VCaP (cell line): Measurements from ENCODE around the gene GPN1.
"Not testable (repeated sequence)": the region's sequence is repeated elsewhere in the genome, so short reads cannot be mapped to it uniquely, and the experiment has no call there.

Experiments used
- H3K27ac ChIP-seq: fragments of 450-650 bp; 2 replicates; pipeline ENCODE4 v1.5.1; 2017
- TF ChIP-seq, protein P1 (sequence below): fragments of 450-650 bp; conservative IDR thresholded peaks from 2 replicates; pipeline ENCODE4 v1.5.1; 2017; ENCODE audit warnings: mild to moderate bottlenecking, moderate library complexity

GPN1 gene

DNA sequence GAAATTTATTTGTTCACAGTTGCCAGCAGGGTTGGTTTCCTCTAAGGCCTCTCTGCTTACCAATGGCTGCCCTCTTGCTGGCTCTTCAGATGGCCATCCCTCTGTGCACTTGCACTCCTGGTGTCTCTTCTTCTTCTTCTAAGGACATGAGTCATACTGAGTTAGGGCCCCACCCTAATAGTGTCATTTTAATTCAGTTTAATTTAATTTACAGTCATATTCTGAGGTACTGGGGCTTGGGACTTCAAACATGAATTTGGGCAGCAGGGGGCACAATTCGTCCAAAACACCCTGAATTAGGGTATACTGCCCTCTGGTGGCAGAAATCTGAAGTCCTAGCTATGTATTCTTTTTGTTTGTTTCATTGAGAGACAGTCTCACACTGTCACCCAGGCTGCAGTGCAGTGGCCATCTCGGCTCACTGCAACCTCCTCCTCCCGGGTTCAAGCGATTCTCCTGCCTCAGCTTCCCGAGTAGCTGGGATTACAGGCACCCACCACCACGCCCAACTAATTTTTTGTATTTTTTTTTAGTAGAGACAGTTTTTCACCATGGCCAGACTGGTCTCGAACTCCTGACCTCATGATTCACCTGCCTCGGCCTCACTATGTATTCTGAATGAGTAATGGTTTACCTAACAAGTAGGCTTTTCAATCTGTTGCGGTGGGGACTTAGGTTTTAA lies 54.7 kb downstream of the GPN1 start:
- TF ChIP-seq, protein P1, sequence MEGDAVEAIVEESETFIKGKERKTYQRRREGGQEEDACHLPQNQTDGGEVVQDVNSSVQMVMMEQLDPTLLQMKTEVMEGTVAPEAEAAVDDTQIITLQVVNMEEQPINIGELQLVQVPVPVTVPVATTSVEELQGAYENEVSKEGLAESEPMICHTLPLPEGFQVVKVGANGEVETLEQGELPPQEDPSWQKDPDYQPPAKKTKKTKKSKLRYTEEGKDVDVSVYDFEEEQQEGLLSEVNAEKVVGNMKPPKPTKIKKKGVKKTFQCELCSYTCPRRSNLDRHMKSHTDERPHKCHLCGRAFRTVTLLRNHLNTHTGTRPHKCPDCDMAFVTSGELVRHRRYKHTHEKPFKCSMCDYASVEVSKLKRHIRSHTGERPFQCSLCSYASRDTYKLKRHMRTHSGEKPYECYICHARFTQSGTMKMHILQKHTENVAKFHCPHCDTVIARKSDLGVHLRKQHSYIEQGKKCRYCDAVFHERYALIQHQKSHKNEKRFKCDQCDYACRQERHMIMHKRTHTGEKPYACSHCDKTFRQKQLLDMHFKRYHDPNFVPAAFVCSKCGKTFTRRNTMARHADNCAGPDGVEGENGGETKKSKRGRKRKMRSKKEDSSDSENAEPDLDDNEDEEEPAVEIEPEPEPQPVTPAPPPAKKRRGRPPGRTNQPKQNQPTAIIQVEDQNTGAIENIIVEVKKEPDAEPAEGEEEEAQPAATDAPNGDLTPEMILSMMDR, result peak; percentile 95
- H3K27ac ChIP-seq, result no peak overlapping the region

DNA sequence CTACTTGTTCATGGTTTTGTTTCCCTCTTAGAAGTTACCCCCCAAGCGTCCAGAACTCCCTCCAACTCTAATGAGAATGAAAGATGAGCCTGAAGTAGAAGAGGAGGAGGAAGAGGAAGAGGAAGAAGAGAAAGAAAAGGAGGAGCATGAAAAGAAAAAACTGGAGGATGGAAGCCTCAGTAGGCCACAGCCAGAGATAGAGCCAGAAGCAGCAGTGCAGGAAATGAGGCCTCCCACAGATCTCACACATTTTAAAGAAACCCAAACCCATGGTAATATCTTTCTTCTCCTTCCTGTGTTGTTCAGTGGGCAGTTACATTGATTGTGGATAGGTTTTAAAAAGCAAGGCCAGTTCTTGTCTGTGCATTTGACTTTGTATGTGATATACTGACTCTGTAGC lies 56.2 kb downstream of the GPN1 start:
- not testable (repeated sequence) for H3K27ac ChIP-seq

DNA sequence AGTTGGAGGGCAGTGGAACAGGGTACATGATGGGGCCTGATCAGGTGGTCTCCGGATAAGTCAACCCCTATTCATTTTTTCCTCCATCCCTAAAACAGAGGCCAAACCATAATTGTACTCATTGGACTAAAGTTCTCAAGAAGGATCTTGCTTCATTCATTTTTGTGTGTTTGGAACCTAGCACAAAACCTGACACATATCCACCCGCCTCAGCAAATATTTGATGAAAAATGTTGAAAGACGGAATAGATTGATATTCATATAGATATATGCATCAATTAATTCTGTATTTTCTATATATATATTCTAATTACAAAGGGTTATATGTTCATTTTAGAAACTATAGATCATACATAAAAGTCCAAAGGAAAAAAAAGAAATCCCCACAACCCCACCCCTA lies 56.7 kb downstream of the GPN1 start:
- TF ChIP-seq, protein P1, result no peak
- H3K27ac ChIP-seq, result no peak overlapping the region

DNA sequence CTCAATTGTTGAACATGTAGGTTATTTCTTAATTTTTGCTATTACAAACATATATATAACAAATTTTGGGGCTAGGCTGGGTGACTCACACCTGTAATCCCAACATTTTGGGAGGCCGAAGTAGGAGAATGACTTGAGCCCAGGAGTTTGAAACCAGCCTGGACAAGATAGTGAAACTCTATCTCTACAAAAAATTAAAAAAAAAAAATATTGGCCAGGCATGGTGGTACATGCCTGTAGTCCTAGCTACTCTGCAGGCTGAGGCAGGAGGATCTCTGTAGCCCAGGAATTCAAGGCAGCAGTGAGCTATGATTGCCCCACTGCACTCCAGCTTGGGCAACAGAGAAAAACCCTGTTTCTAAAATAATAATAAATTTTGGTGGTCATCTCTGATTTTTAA lies 58.4 kb downstream of the GPN1 start:
- no peak overlapping the region for H3K27ac ChIP-seq
- TF ChIP-seq, protein P1, result no peak

DNA sequence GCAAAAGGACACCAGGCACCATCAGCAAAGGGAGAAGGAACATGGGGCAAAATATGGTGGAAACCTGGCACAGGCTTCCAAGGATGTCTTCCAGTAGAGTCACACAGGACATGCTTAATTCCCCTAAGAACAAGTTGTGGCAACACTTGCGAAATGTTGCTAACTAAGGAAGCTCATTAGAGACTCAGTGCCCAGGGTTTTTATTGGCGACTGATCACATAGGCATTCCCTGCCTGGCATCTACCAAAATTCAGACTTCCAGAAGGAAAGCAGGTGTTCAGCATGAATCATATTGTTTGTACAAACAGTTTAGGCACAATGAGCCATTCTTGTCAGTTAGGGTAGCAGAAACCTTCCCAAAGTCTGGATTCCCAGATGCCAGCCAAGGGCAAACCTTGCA lies 60.6 kb downstream of the GPN1 start:
- no peak overlapping the region for H3K27ac ChIP-seq
- TF ChIP-seq, protein P1, result no peak

DNA sequence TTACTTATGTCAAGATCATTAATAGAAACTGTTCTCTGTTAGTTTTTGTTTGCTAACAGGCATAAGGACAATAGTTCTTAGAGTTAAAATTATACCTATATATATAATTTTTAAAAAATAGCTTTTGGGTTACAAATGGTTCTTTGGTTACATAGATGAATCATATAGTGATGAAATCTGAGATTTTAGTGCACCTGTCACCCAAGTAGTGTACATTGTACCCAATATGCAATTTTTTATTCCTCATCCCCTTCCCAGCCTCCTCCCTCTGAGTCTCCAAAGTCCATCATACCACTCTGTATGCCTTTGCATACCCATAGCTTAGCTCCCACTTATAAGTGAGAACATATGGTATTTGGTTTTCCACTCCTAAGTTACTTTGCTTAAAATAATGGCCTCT lies 61.2 kb downstream of the GPN1 start:
- no peak overlapping the region for H3K27ac ChIP-seq
- TF ChIP-seq, protein P1, result no peak

DNA sequence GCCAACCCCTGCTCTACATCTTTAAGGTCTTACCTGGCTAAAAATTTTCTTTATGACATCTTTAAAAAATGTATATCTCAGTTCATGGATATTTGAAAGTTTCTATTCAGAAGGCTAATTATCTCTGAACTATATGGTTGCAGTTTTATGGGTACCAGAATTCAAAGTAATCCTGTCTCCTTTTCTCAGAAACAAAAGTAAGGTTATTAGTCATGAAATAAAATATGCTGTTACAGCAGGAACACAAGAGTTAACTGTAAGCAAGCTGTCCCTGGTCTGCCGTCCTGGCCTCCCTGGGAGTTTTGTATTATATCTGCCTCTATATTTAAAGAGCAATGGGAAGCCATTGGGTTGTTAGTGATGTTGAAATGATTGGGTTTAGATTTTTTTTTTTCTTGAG lies 68.8 kb downstream of the GPN1 start:
- TF ChIP-seq, protein P1, result no peak
- no peak overlapping the region for H3K27ac ChIP-seq
